NCI-H345 treated with DMSO at 0.1 percent for 48 hours (cell line): Measurements from ENCODE around the gene ANO10.
"Not testable (repeated sequence)": the region's sequence is repeated elsewhere in the genome, so short reads cannot be mapped to it uniquely, and the experiment has no call there.

Source experiments
- DNase-seq: peaks from one replicate; lab custom pipeline; 2025; ENCODE audit not compliant: unreplicated experiment; lab: John Stamatoyannopoulos, UW

The ANO10 gene

GRCh38 chr3:43621656-43622432, at the start of gene ANO10:
ANO10 (minus strand) TSS chr3:43622011; CDS start chr3:43605852, 16,159 bp downstream.
- peak; percentile 86 for DNase-seq

- DNase-seq = no peak
Observed at GRCh38 chr3:43670635-43671522, 49.1 kb upstream of the ANO10 start.

- DNase-seq = not testable (repeated sequence)
Observed at GRCh38 chr3:43665011-43665410, 43.2 kb upstream of the ANO10 start.

GRCh38 chr3:43661376-43661775, 39.6 kb upstream of the ANO10 start:
- DNase-seq = not testable (repeated sequence)

- no peak for DNase-seq
Observed at GRCh38 chr3:43659250-43659880, 37.6 kb upstream of the ANO10 start.

GRCh38 chr3:43656390-43656789, 34.6 kb upstream of the ANO10 start:
- not testable (repeated sequence) for DNase-seq

GRCh38 chr3:43650345-43650744, 28.5 kb upstream of the ANO10 start:
- DNase-seq = no peak

GRCh38 chr3:43649365-43649968, 27.7 kb upstream of the ANO10 start:
- DNase-seq = no peak

DNA sequence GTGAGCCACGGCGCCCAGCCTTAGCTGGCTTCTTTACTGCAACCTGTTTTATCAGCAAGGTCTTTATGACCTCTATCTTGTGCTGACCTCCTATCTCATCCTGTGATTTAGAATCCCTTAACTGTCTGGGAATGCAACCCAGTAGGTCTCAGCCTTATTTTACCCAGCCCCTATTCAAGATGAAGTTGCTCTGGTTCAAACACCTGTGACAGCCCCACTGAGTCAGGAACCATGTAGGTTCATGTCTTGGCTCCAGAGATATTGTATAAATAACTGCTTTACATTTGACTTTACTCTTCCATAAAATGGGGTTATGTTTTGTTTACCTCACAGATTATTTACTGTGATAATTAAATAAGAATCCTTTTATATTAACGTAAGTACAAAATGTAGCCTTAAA, 27.1 kb upstream of the ANO10 start:
- DNase-seq = no peak

DNA sequence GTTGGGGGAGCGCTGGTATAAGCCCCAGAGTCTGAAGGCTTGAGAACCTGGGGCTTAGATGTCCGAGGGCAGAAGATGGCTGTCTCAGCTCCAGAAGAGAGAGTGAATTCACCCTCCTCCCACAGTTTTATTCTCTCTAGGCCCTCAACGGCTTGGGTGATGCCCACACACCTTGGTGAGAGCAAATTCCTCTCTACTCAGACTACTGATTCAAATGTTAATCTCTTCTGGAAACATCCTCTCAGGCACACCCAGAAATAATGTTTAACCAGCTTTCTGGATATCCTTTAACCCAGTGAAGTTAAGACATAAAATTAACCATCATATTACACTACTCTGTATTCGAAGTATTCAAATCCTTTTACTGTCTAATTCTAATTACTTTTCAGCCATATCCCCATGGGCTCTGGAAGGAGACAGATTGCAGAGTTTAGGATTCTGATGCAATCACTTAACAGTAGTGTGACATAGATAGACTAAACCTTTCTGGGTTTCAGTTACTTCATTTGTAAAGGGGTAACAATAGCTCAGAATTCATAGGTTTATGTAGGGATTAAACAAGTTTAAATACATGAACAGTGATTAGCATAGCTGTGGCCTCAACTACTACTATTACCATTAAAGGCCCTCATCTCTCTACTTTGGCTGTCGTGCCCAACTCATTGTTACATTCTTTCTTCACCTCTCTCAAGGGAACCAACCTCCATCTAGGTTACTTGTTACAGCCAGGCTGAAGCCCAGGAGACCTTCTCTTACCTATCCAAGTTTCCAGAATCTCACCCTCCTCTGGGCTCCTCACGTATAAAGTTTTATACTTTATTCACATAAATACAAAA, 25.7 kb upstream of the ANO10 start:
- DNase-seq = no peak

GRCh38 chr3:43644443-43644842, 22.6 kb upstream of the ANO10 start:
- DNase-seq = no peak

GRCh38 chr3:43641306-43642114, 19.7 kb upstream of the ANO10 start:
- DNase-seq = no peak

GRCh38 chr3:43640681-43641080, 18.9 kb upstream of the ANO10 start:
- DNase-seq = no peak

DNA sequence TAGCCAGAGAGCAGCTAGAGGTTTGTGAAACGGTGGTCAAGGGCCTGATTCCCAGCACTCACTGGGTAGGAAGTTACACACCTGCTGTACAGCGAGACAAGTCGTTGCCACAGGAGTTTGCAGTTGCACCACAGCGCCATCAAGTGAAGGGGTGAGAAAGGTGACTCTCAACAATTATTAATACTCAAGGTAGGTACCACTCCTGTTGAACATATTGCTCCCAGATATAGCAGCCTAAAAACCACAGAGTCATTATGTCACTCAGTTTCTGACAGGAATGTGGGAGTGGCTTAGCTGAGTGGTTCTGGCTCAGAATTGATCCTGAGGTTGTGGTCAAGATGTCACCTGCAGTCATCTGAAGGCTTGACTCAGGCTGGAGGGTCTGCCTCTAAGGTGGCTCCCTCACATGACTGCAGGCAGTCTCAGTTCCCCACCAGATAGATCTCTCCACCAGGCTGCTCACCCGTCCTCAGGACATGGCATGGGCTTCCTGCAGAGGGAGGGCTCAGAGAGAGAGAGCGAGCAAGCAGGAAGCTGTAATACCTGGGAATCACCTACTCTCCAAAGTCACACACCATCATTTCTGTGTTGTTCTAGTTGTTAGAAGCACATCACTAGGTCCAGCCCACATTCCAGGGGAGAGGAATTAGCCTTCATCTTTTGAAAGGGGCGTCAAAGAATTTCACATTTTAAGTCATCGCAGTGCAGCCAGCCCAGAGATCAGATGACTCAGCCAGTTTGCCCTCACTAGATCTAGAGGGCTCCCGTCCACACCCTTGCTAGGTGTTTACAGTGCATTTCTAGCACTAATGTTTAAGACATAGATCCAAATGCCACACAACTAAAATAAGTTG, 17.0 kb upstream of the ANO10 start:
- DNase-seq = no peak

DNA sequence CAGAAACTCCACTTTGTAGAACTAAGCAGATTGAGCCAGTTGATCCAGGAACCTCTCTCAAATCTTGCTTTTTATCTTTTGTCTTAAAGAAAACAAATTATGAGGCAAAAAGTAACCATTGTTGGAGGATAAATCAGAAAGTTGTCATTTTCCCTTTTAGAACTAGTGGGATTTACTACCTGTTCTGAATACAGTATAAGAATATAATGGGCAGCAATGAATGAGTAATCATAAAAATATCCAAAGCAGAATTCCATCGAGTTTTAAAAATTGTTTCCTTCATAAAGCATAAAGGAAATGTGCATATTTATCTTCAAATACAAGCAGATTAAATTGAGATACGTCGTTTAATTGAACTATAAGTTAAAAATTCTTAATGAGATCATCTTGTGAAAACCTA, 15.9 kb upstream of the ANO10 start:
- no peak for DNase-seq

GRCh38 chr3:43632986-43633385, 11.2 kb upstream of the ANO10 start:
- DNase-seq = no peak

- no peak for DNase-seq
Observed at GRCh38 chr3:43632269-43632733, 10.5 kb upstream of the ANO10 start.

DNA sequence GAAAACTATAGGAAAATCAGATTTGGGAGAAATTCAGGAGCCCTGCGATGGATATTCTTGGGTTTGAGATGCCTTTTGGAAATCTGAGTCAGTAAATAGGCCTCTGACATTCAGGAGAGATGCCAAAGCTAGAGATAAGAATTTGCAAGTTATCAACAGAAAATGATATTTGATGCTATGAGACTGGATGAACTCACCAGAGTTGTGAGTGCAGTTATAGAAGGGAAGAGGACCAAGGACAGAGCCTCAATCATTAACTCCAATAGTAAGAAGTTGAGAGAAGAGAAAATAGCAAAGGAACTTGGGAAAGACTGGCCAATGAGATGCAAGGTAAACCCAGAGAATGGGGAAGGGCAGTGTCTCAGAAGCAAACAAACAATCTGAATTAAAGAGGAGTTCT, 7.9 kb upstream of the ANO10 start:
- DNase-seq = no peak
